ENCODE data around the gene LACTBL1.
"Not testable (repeated sequence)": the region's sequence is repeated elsewhere in the genome, so short reads cannot be mapped to it uniquely, and the experiment has no call there.

DNA sequence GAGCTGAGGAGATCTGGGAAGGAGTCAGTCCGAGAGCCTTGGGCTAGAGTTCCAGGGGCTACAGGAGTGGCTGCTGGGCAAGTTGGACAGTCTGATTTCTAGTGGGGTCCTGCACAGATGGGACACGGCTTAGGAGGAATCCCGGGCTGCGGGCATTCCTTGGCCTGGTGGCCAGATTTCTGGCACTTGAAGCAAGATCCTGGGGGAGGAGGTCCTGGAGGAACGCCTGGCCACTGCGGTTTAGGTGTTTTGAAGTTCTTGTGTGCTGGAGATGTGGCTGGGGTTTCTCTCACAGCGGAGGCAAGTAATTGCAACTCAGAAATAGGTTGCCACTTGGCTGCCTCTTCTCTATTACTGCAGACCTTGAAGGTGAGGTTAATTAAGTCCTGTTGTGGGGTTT lies 29.6 kb upstream of the LACTBL1 start:
- TF ChIP-seq, protein P1, sequence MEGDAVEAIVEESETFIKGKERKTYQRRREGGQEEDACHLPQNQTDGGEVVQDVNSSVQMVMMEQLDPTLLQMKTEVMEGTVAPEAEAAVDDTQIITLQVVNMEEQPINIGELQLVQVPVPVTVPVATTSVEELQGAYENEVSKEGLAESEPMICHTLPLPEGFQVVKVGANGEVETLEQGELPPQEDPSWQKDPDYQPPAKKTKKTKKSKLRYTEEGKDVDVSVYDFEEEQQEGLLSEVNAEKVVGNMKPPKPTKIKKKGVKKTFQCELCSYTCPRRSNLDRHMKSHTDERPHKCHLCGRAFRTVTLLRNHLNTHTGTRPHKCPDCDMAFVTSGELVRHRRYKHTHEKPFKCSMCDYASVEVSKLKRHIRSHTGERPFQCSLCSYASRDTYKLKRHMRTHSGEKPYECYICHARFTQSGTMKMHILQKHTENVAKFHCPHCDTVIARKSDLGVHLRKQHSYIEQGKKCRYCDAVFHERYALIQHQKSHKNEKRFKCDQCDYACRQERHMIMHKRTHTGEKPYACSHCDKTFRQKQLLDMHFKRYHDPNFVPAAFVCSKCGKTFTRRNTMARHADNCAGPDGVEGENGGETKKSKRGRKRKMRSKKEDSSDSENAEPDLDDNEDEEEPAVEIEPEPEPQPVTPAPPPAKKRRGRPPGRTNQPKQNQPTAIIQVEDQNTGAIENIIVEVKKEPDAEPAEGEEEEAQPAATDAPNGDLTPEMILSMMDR (IDR thresholded peaks at IDR 0.05): not testable (repeated sequence)
- not testable (repeated sequence) for TF ChIP-seq ZFX (IDR thresholded peaks at IDR 0.05; ENCODE audit: borderline replicate concordance)

All from 22Rv1 (cell line).